ENCODE measurements around the gene EDARADD. TPM values are rescaled to one million over a fixed set of nuclear protein-coding genes. Genes with fewer than 3 reads are reported as not detected.
A peak's percentile ranks its signal among the peaks of the same experiment; 100 is the strongest.
"Not testable (repeated sequence)": the region's sequence is repeated elsewhere in the genome, so short reads cannot be mapped to it uniquely, and the experiment has no call there.

Gene EDARADD
- 1 to 10 TPM in 2 of 4 donors, under 1 TPM in 1, not detected in 1; 0.55 to 2.6 (median 1.2) TPM for total RNA-seq

DNA sequence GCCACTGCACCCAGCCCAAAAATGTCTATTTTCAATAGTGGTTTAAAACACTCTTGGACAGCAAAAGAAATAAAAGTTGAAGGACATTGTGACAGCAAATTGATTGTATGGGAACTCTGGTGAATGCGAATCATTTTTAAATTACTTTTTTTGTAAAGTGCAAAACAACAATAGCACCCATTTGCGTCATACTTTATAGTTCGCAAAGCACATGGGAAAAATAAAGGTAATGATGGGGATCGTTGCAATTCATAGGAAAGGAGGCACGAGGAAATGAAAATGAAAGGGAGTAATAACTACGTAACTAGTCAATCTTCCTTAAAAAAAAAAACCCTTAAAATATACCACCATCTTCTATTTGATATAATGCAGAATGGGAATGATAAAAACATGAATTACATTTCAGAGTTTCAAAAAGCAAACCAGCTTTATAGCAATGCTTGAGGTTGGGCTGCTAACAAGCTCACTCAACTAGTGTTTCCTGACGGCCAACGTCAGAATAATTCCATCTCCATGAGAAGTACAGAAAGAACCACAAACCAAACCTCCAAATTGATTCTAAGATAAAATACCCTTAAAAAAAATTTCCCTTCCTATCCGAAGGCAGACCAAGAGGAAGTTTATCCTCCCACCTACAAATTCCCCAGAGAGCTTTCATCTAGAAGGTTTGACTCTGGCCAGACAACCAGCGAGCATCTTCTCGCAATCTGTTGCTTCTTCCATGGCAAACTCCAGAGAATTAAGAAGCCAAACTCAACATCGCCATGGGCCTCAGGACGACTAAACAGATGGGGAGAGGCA, at the start of gene EDARADD:
EDARADD (plus strand) TSS at position 606 of the 801 bp plus-strand sequence; CDS start at position 765, 159 bp downstream.
- H3K9me3 ChIP-seq, result no peaks in the 10 kb centered on the region
- H3K4me3 ChIP-seq, result peak within 1 kb of the TSS; percentile 33 to 44
- TF ChIP-seq, protein P1, sequence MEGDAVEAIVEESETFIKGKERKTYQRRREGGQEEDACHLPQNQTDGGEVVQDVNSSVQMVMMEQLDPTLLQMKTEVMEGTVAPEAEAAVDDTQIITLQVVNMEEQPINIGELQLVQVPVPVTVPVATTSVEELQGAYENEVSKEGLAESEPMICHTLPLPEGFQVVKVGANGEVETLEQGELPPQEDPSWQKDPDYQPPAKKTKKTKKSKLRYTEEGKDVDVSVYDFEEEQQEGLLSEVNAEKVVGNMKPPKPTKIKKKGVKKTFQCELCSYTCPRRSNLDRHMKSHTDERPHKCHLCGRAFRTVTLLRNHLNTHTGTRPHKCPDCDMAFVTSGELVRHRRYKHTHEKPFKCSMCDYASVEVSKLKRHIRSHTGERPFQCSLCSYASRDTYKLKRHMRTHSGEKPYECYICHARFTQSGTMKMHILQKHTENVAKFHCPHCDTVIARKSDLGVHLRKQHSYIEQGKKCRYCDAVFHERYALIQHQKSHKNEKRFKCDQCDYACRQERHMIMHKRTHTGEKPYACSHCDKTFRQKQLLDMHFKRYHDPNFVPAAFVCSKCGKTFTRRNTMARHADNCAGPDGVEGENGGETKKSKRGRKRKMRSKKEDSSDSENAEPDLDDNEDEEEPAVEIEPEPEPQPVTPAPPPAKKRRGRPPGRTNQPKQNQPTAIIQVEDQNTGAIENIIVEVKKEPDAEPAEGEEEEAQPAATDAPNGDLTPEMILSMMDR (IDR thresholded peaks at IDR 0.05), result no peak
- no peak for TF ChIP-seq POLR2A (IDR thresholded peaks at IDR 0.05)
- intact Hi-C loops (cut with DNase I; ENCODE audit: low total_unique reads), result no loop called here
- H3K4me1 ChIP-seq, result peaks cover 0 to 5% of the 10 kb centered on the region in 2 donors
- H3K27ac ChIP-seq, result no peak within 1 kb of the TSS
- no peak for DNase-seq
- H3K36me3 ChIP-seq, result no peaks in the 10 kb centered on the region
- H3K27me3 ChIP-seq, result peaks cover 0 to 14% of the 10 kb centered on the region in 2 donors

DNA sequence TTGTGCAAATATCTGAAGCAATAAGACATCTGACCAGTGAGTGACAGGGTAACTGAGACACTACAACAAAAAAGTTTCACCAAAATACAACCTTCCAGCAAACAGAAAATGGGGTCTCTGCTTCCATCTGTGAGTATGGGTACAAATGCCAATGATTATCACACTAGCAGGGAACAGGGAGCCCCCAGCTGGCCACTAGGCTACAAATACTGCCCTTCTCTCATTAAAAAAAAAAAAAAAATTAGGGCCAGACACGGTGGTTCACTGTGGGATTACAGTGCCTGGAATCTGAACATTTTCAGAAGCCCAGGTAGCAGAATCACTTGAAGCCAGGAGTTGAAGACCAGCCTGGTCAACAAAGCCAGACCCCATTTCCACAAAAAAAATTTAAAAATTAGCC, 48.4 kb upstream of the EDARADD start:
- Histone ChIP-seq H3K4me3 (no peak overlapping the region), H3K36me3 (no peaks in the 10 kb centered on the region), H3K27ac (no peak overlapping the region), H3K27me3 (no peaks in the 10 kb centered on the region), H3K9me3 (no peaks in the 10 kb centered on the region), H3K4me1 (no peaks in the 10 kb centered on the region)
- intact Hi-C loops (cut with DNase I; ENCODE audit: low total_unique reads), result no loop called here
- TF ChIP-seq, protein P1 (IDR thresholded peaks at IDR 0.05), result no peak
- TF ChIP-seq POLR2A (IDR thresholded peaks at IDR 0.05), result no peak
- DNase-seq, result no peak

DNA sequence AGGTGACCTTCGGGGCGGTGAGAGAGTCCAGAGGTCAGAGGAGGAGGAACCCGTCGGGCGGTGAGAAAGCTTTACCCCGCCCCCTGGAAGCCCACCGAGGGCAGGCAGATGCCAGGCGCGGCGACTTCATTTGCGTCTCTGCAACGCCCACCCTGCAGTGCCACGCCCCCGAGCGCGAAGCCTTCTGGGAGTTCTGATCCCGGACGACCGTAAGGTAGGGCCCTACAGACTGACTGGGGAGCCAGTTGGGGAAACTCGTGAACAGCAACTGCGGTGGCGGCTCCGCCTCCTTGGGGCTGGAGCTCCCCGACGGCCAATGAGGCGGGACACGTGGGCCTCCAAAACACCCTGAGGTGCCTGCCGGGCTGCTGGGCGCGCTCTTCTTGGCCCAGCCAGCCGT, 46.0 kb upstream of the EDARADD start:
- H3K9me3 ChIP-seq, result no peaks in the 10 kb centered on the region
- intact Hi-C loops (cut with DNase I; ENCODE audit: low total_unique reads), result no loop called here
- no peak for TF ChIP-seq POLR2A (IDR thresholded peaks at IDR 0.05)
- TF ChIP-seq, protein P1 (IDR thresholded peaks at IDR 0.05), result no peak
- DNase-seq, result no peak
- H3K27me3 ChIP-seq, result no peaks in the 10 kb centered on the region
- H3K4me3 ChIP-seq, result no peak overlapping the region
- H3K27ac ChIP-seq, result no peak overlapping the region
- no peaks in the 10 kb centered on the region for H3K36me3 ChIP-seq
- H3K4me1 ChIP-seq, result no peaks in the 10 kb centered on the region

DNA sequence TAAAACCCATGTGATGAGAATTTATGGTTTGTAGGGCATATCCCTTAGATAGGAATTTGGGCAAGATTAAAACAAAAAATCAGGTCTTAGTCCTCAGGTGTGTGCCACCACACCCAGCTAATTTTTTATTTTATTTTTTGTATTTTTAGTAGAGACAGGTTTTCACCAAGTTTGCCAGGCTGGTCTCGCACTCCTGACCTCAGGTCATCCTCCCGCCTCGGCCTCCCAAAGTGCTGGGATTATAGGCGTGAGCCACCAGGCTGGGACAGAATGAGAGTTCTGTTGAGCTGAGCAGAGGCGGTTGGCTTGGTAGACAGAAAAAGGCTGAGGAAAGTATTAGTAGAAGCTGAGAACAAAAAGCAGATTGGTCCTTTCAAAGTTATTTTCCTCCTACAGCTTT, 43.8 kb upstream of the EDARADD start:
- Histone ChIP-seq H3K9me3 (no peaks in the 10 kb centered on the region), H3K27ac (no peak overlapping the region), H3K4me1 (no peaks in the 10 kb centered on the region), H3K36me3 (no peaks in the 10 kb centered on the region), H3K27me3 (no peaks in the 10 kb centered on the region), H3K4me3 (no peak overlapping the region)
- no peak for DNase-seq
- intact Hi-C loops (cut with DNase I; ENCODE audit: low total_unique reads), result no loop called here
- TF ChIP-seq POLR2A (IDR thresholded peaks at IDR 0.05), result no peak
- TF ChIP-seq, protein P1 (IDR thresholded peaks at IDR 0.05), result no peak

DNA sequence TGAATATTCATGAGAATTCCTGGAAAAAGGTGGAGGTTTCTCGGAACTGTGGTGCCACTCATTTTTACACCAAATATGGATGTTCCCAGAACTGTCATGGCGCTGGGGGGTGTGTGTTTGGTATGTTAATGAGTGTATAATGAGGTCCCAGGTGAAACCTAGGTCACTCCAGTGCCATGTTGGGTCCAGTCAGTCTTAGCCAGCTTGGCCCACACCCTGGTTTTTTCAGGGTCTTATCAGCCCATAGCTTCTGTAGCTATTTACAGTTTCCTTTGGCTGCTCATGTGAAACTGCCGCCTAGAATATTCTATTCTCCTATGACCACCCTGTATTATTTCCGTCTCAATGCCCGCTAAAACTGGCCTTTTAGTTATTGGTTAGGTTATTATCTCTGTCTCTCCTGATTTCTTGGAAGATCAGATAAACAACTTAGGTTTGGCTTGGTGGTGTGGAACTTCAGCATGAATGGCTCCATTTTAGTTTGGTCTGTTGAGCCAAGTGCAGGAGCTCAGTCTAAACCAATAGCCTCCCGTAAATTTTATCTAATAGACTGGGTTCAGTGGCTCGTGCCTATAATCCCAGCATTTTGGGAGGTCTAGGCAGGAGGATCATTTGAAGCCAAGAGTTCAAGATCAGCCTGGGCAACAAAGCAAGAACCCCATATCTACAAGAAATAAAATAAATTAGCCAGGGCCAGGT, 42.1 kb upstream of the EDARADD start:
- H3K4me3 ChIP-seq, result no peak overlapping the region
- H3K4me1 ChIP-seq, result no peaks in the 10 kb centered on the region
- intact Hi-C loops (cut with DNase I; ENCODE audit: low total_unique reads), result no loop called here
- no peak overlapping the region for H3K27ac ChIP-seq
- TF ChIP-seq, protein P1 (IDR thresholded peaks at IDR 0.05), result no peak
- no peak for TF ChIP-seq POLR2A (IDR thresholded peaks at IDR 0.05)
- DNase-seq, result no peak
- no peaks in the 10 kb centered on the region for H3K36me3 ChIP-seq
- H3K27me3 ChIP-seq, result no peaks in the 10 kb centered on the region
- H3K9me3 ChIP-seq, result no peaks in the 10 kb centered on the region

DNA sequence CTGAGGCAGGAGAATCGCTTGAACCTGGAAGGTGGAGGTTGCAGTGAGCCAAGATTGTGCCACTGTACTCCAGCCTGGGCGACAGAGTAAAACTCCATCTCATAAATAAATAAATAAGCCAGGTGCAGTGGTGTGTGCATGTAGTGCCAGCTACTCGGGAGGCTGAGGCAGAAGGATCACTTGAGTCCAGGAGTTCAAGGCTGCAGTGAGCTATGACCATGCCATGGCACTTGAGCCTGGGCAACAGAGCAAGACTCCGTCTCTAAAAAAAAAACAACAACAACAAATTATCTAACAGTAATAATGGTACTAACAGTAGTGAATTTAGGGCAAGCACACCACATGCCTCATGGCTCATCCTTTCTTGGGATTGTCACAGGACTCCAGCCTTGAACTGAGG, 41.3 kb upstream of the EDARADD start:
- H3K4me3 ChIP-seq; H3K36me3 ChIP-seq; H3K27ac ChIP-seq; H3K27me3 ChIP-seq; DNase-seq; H3K9me3 ChIP-seq; H3K4me1 ChIP-seq; intact Hi-C loops (cut with DNase I; ENCODE audit: low total_unique reads): not testable (repeated sequence)
